ENCODE measurements around the gene SH3RF2.
"Not testable (repeated sequence)": the region's sequence is repeated elsewhere in the genome, so short reads cannot be mapped to it uniquely, and the experiment has no call there.

The SH3RF2 gene

GRCh38 chr5:145981589-145982571 lies 45.5 kb downstream of the SH3RF2 start:
- DNase-seq, result no peak

GRCh38 chr5:145982572-145983318 lies 46.4 kb downstream of the SH3RF2 start:
- no peak for DNase-seq

DNA sequence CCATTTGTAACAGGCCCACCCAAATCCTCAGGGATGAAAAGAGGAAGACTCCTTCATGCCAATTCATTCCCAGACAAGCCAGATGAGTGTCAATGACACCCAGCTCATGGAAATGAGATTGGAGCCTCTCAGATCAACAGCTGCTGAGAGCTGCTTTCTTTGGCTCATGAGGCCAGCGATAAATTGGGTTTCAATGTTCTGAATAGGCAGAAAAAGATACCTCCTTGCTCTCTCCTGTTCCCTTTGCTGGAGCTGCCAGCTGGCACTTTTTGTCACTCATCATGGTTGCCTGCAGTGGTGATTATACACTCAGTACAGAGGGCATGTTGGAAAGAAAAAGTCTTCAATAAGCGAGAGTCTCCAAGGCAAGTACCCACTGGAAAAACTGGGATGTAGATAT lies 47.1 kb downstream of the SH3RF2 start:
- DNase-seq, result no peak

- no peak for DNase-seq
Observed at GRCh38 chr5:145984072-145984471, 47.7 kb downstream of the SH3RF2 start.

- DNase-seq, result no peak
Observed at GRCh38 chr5:145987856-145988255, 51.5 kb downstream of the SH3RF2 start.

GRCh38 chr5:145988993-145989392 lies 52.6 kb downstream of the SH3RF2 start:
- DNase-seq, result no peak

- DNase-seq, result no peak
Observed at GRCh38 chr5:145989428-145989827, 53.0 kb downstream of the SH3RF2 start.

DNA sequence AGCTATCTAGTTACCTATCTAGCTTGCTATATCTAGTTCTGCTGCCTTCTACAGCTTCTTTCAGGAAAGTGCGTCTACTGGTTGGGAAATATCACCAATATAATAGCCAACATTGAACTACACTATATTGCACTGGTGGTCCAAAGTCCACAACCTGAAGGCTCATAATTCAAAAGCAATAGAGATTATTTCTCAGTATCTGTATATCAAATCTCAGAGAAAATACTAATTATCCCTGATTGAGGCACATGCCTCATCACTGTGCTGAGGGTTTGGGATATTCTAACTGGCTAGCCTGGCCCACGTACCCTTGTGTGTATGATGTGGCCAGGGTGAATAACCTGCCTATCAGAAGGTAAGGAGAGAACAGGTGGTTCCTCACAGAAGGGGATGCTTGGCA lies 53.8 kb downstream of the SH3RF2 start:
- no peak for DNase-seq

GRCh38 chr5:145991044-145991575 lies 54.7 kb downstream of the SH3RF2 start:
- DNase-seq, result no peak

DNA sequence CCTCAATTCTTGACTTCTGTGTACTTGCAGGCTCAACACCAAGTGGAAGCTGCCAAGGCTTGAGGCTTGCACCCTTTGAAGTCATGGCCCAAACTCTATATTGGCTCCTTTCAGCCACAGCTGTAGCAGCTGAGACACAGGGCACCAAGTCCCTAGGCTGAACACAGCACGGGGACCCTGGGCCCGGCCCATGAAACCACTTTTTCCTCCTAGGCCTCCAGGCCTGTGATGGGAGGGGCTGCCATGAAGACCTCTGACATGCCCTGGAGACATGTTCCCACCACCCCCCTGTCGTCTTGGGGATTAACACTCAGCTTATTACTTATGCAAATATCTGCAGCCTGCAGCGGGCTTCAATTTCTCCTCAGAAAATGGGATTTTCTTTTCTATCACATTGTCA lies 57.2 kb downstream of the SH3RF2 start:
- DNase-seq, result not testable (repeated sequence)

DNA sequence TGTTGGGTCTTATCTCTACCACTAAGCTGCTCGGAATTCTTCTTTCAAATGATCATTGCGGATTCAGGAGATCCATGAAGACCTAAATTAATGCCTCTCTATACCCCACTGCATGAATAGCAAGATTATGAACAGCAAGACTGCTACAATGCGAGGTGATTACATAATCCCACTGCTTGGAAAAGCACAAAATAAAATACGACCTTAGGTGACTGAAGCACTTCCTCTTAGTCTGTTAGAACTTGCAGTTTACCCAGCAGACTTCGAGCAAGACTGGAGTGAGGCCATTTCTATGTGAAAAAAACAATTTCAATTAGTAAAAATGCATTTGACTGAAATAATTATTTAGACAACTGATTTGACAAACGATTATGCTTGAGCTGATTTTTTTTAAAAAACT lies 59.8 kb downstream of the SH3RF2 start:
- DNase-seq, result no peak

- DNase-seq, result no peak
Observed at GRCh38 chr5:145999208-145999607, 62.8 kb downstream of the SH3RF2 start.

DNA sequence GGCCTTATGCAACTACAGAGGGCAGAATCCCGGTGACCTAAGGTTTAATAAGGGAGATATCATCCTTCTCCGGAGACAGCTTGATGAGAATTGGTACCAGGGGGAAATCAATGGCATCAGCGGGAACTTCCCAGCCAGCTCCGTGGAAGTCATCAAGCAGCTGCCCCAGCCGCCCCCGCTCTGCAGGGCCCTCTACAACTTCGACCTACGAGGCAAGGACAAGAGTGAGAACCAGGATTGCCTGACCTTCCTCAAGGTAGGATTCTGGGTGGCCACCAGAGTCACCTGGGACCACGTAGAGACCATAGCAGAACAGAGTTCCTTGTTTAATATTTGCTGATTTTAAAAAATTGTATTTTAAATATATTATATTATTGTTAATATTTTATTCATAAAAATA lies 63.7 kb downstream of the SH3RF2 start:
- no peak for DNase-seq

- no peak for DNase-seq
Observed at GRCh38 chr5:146001544-146002190, 65.3 kb downstream of the SH3RF2 start.

GRCh38 chr5:146002491-146002890 lies 66.1 kb downstream of the SH3RF2 start:
- DNase-seq, result no peak

GRCh38 chr5:146003852-146004251 lies 67.5 kb downstream of the SH3RF2 start:
- no peak for DNase-seq

GRCh38 chr5:146005264-146005663 lies 68.9 kb downstream of the SH3RF2 start:
- DNase-seq, result no peak

GRCh38 chr5:146005723-146006122 lies 69.3 kb downstream of the SH3RF2 start:
- no peak for DNase-seq

- DNase-seq, result no peak
Observed at GRCh38 chr5:146006470-146007190, 70.3 kb downstream of the SH3RF2 start.

DNA sequence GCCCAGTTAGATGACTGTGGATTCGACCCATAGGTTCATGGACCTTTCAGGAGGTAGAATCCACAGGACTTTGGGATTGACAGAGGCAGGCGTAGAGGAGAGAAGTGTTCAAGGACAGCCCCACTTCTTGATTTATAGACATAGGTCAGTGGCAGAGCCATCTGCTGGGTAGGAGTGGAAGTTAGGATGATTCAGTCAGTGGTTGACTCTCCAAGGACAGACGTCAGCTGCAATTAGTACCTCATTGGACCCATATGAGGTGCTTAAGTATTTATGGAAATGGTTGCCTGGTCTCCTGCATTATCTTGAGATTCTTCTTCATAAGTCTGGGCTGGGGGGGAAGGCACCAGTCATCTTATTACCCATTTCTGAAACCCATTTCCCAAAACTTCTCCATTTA lies 70.9 kb downstream of the SH3RF2 start:
- DNase-seq, result no peak

- DNase-seq, result no peak
Observed at GRCh38 chr5:146007989-146008388, 71.6 kb downstream of the SH3RF2 start.

- no peak for DNase-seq
Observed at GRCh38 chr5:146009020-146009419, 72.6 kb downstream of the SH3RF2 start.
